HepG2 (cell line): ENCODE data around the gene CACNA1G. TPM values are rescaled to one million over a fixed set of nuclear protein-coding genes. Genes with fewer than 3 reads are reported as not detected.

ENCODE experiments used
- AHDC1 ChIP-seq: sonication (generic); formaldehyde crosslinking; IDR thresholded peaks from 2 replicates; pipeline ENCODE4 v1.5.1; 2020; ENCODE audit warnings: mild to moderate bottlenecking, missing genetic modification reagents, borderline replicate concordance
- BRF2 ChIP-seq: sonication (generic); formaldehyde crosslinking; IDR thresholded peaks from 2 replicates; pipeline ENCODE4 v1.8.1; 2022; ENCODE audit warnings: mild to moderate bottlenecking, missing genetic modification reagents
- HIVEP1 ChIP-seq: sonication (generic); formaldehyde crosslinking; IDR thresholded peaks from 2 replicates; pipeline ENCODE4 v1.4.0; 2020; ENCODE audit warnings: mild to moderate bottlenecking, missing genetic modification reagents
- MYC ChIP-seq: sonication (generic); formaldehyde crosslinking; IDR thresholded peaks from 2 replicates; pipeline ENCODE4 v1.9.0; 2021; ENCODE audit warnings: missing genetic modification reagents, borderline replicate concordance
- REL ChIP-seq: sonication (generic); formaldehyde crosslinking; conservative IDR thresholded peaks from 2 replicates; pipeline ENCODE4 v1.8.0; 2022; ENCODE audit warnings: mild to moderate bottlenecking, missing genetic modification reagents, moderate library complexity
- ZFP36L2 ChIP-seq: sonication (generic); formaldehyde crosslinking; IDR thresholded peaks from 2 replicates; pipeline ENCODE4 v1.4.0; 2020; ENCODE audit warnings: missing genetic modification reagents
- ZNF318 ChIP-seq: sonication (generic); formaldehyde crosslinking; IDR thresholded peaks from 2 replicates; pipeline ENCODE4 v1.4.0; 2020; ENCODE audit warnings: mild to moderate bottlenecking, missing genetic modification reagents
- ZNF414 ChIP-seq: sonication (generic); formaldehyde crosslinking; IDR thresholded peaks from 2 replicates; pipeline ENCODE4 v1.5.0; 2020; ENCODE audit warnings: missing genetic modification reagents
- ZNF674 ChIP-seq: sonication (generic); formaldehyde crosslinking; IDR thresholded peaks from 2 replicates; pipeline ENCODE4 v1.5.0; 2020; ENCODE audit warnings: low read depth, mild to moderate bottlenecking, missing genetic modification reagents
- ZNF816 ChIP-seq: sonication (generic); formaldehyde crosslinking; IDR thresholded peaks from 2 replicates; pipeline ENCODE4 v1.8.0; 2022; ENCODE audit warnings: missing genetic modification reagents, mild to moderate bottlenecking, borderline replicate concordance
- ZNF891 ChIP-seq: sonication (generic); formaldehyde crosslinking; IDR thresholded peaks from 2 replicates; pipeline ENCODE4 v1.5.0; 2020; ENCODE audit warnings: mild to moderate bottlenecking, missing genetic modification reagents
- ZSCAN9 ChIP-seq: IDR thresholded peaks from 2 replicates; pipeline ENCODE4 v1.6.1; 2016; ENCODE audit warnings: borderline replicate concordance
- polyA plus RNA-seq, 8 experiments: library from polyadenylated mRNA; depleted of rRNA in 3 of 8; stranded (reverse) in 7 of 8; unstranded in 1 of 8; fragments of >200 nt; fragmentation: Illumina TruSeq in 4 of 8; extraction: Trizol in 4 of 8; gene quantifications; 2 replicates each; pipeline versions ENCODE4 v1.2.1 to v1.2.3, GENCODE V29; 2011 to 2016; ENCODE audit warnings: low read depth in 4 of 8, missing spikeins in 1 of 8, mixed read lengths in 1 of 8; ENCODE audit not compliant: insufficient read depth in 1 of 8
- total RNA-seq, 5 experiments: library from RNA; depleted of rRNA; stranded (reverse); fragments of >200 nt; fragmentation: Illumina TruSeq; extraction: Trizol; gene quantifications; 2 replicates each; pipeline ENCODE4 v1.2.3, GENCODE V29; 2016; ENCODE audit warnings: low read depth in 1 of 5

The CACNA1G gene
- total and polyA plus RNA-seq, 2 of the 13 experiments (the other 11 are each of a cell fraction or from before 2014, with no cell fraction given), result 0.02 TPM; not detected in 1

GRCh38 chr17:50634915-50635731 is 74.6 kb downstream of the CACNA1G start (continued):
- TF ChIP-seq ZNF318 (CRISPR knock-in tag) (no peak), ZNF816 (no peak), ZNF674 (CRISPR knock-in tag) (no peak; the same call in 1 of the 2 replicates), AHDC1 (CRISPR knock-in tag) (no peak), ZFP36L2 (CRISPR knock-in tag) (no peak), MYC (CRISPR knock-in tag) (peak; percentile 50; the same call in 1 of the 2 replicates), REL (CRISPR knock-in tag) (no peak), ZSCAN9 (no peak), ZNF891 (no peak), BRF2 (CRISPR knock-in tag) (0 out of 2 replicates have a peak, but pooled peaks have one; percentile 17), HIVEP1 (CRISPR knock-in tag) (0 out of 2 replicates have a peak, but pooled peaks have one; percentile 29), ZNF414 (CRISPR knock-in tag) (no peak)
